HL-60 (cell line): Measurements from ENCODE around the gene POU3F4.

ENCODE experiments used
- DNase-seq, 2 experiments: peaks; one replicate each; pipeline ENCODE4 v3.0.0-alpha.2; 2010 to 2020; ENCODE audit warnings: low read depth in 1 of 2, low spot score in 1 of 2
- H3K27ac ChIP-seq: fragments of 250-450 bp; sonication (Bioruptor Pico); replicated peaks from 2 replicates; pipeline ENCODE4 v1.5.1; 2020; ENCODE audit warnings: mild to moderate bottlenecking, moderate library complexity
- H3K27me3 ChIP-seq: fragments of 250-450 bp; sonication (Bioruptor Pico); 2 replicates; pipeline ENCODE4 v1.5.1; 2021; ENCODE audit warnings: mild to moderate bottlenecking, moderate library complexity; ENCODE audit not compliant: insufficient read depth, poor library complexity, severe bottlenecking
- H3K4me3 ChIP-seq: replicated peaks from 2 replicates; pipeline ENCODE4 v1.5.1; 2011; ENCODE audit warnings: mild to moderate bottlenecking, control low read depth, low read length; ENCODE audit not compliant: insufficient read depth
- CTCF ChIP-seq: IDR thresholded peaks from one replicate; pipeline ENCODE4 v1.5.1; 2011; ENCODE audit warnings: low read length, control low read depth, inconsistent platforms; ENCODE audit not compliant: insufficient read depth
- GABPA ChIP-seq: IDR thresholded peaks from 2 replicates; pipeline ENCODE4 v1.6.1; 2012; ENCODE audit warnings: low read depth
- POLR2AphosphoS5 ChIP-seq: IDR thresholded peaks from 2 replicates; pipeline ENCODE4 v1.6.1; 2012; ENCODE audit warnings: low read depth
- SPI1 ChIP-seq: IDR thresholded peaks from 2 replicates; pipeline ENCODE4 v1.6.1; 2012; ENCODE audit warnings: low read depth, mild to moderate bottlenecking, borderline replicate concordance
- TF ChIP-seq, protein P1 (sequence below): IDR thresholded peaks from 2 replicates; pipeline ENCODE4 v1.6.1; 2012; ENCODE audit warnings: low read depth; ENCODE audit not compliant: insufficient replicate concordance

The POU3F4 gene

GRCh38 chrX:83511208-83511607 lies 3.1 kb downstream of the POU3F4 start:
- DNase-seq = no peak
- no peak for TF ChIP-seq SPI1
- no peak for TF ChIP-seq POLR2AphosphoS5
- TF ChIP-seq CTCF = no peak
- no peak for TF ChIP-seq GABPA
- TF ChIP-seq, protein P1, sequence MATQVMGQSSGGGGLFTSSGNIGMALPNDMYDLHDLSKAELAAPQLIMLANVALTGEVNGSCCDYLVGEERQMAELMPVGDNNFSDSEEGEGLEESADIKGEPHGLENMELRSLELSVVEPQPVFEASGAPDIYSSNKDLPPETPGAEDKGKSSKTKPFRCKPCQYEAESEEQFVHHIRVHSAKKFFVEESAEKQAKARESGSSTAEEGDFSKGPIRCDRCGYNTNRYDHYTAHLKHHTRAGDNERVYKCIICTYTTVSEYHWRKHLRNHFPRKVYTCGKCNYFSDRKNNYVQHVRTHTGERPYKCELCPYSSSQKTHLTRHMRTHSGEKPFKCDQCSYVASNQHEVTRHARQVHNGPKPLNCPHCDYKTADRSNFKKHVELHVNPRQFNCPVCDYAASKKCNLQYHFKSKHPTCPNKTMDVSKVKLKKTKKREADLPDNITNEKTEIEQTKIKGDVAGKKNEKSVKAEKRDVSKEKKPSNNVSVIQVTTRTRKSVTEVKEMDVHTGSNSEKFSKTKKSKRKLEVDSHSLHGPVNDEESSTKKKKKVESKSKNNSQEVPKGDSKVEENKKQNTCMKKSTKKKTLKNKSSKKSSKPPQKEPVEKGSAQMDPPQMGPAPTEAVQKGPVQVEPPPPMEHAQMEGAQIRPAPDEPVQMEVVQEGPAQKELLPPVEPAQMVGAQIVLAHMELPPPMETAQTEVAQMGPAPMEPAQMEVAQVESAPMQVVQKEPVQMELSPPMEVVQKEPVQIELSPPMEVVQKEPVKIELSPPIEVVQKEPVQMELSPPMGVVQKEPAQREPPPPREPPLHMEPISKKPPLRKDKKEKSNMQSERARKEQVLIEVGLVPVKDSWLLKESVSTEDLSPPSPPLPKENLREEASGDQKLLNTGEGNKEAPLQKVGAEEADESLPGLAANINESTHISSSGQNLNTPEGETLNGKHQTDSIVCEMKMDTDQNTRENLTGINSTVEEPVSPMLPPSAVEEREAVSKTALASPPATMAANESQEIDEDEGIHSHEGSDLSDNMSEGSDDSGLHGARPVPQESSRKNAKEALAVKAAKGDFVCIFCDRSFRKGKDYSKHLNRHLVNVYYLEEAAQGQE = no peak
- H3K27me3 ChIP-seq = peaks cover 3% of the 10 kb centered on the region
- H3K4me3 ChIP-seq = no peak overlapping the region
- no peak overlapping the region for H3K27ac ChIP-seq

DNA sequence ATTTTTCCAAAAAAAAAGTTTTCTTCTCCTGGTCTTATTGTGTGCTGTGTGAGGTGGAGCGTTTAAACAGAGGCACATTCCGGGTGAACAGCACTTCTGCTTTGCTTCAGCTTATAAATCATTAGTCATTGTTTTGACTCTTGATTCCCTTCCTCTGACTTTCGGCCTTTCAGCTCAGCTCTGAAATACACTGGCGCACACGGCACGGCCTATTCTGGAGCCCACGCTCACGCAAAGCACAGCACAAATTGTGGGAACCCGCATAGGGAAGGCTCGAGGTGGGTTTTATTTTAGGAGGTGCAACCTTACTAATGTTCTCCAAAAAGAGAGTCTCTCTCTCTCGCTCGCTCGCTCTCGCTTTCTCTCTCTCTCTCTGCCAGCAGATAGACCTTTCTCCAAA lies 4.0 kb downstream of the POU3F4 start:
- Histone ChIP-seq H3K27ac (no peak overlapping the region), H3K4me3 (no peak overlapping the region), H3K27me3 (no peaks in the 10 kb centered on the region)
- TF ChIP-seq, protein P1 = no peak
- TF ChIP-seq POLR2AphosphoS5 (no peak), GABPA (no peak), CTCF (no peak), SPI1 (no peak)
- DNase-seq = no peak

GRCh38 chrX:83516597-83516996 lies 8.5 kb downstream of the POU3F4 start:
- TF ChIP-seq CTCF = no peak
- TF ChIP-seq, protein P1 = no peak
- TF ChIP-seq GABPA = no peak
- TF ChIP-seq POLR2AphosphoS5 = no peak
- no peak for TF ChIP-seq SPI1
- Histone ChIP-seq H3K4me3 (no peak overlapping the region), H3K27me3 (no peaks in the 10 kb centered on the region), H3K27ac (no peak overlapping the region)
- DNase-seq = no peak
